GM13976 (cell line): ENCODE measurements around the gene ZNF417.

Experiments
- DNase-seq: peaks from one replicate; pipeline ENCODE4 v3.0.0; 2012; ENCODE audit warnings: low spot score
- CTCF ChIP-seq: IDR thresholded peaks from 2 replicates; pipeline ENCODE4 v1.5.1; 2012; ENCODE audit warnings: borderline replicate concordance, mild to moderate bottlenecking; ENCODE audit not compliant: insufficient read depth; ENCODE audit errors: extremely low read depth, missing control alignments, control extremely low read depth
- in situ Hi-C: fragments of 300-500 bp; cut with MboI; formaldehyde crosslinking; loops from one replicate; pipeline ENCODE4 v1.12.0; 2022; ENCODE audit warnings: low sequenced_read_pairs, mixed read lengths, inconsistent platforms; ENCODE audit not compliant: unreplicated experiment

The ZNF417 gene

GRCh38 chr19:57947419-57948134, 31.2 kb upstream of the ZNF417 start, which contains the start of gene ZNF256:
TSS of gene ZNF256 (minus strand) at chr19:57947706. CDS start at chr19:57947474, 232 bp downstream.
- in situ Hi-C loops: no loop called here
- TF ChIP-seq CTCF: peak; percentile 33
- DNase-seq: peak; percentile 95

GRCh38 chr19:57947088-57947418, 30.7 kb upstream of the ZNF417 start:
- in situ Hi-C loops: no loop called here
- no peak for DNase-seq
- TF ChIP-seq CTCF: no peak

GRCh38 chr19:57946316-57946715, 29.9 kb upstream of the ZNF417 start:
- no peak for DNase-seq
- no peak for TF ChIP-seq CTCF
- in situ Hi-C loops: no loop called here

GRCh38 chr19:57941593-57941992, 25.2 kb upstream of the ZNF417 start:
- in situ Hi-C loops: no loop called here
- TF ChIP-seq CTCF: no peak
- DNase-seq: no peak

GRCh38 chr19:57935731-57936130, 19.3 kb upstream of the ZNF417 start:
- DNase-seq: no peak
- in situ Hi-C loops: no loop called here
- TF ChIP-seq CTCF: no peak

- in situ Hi-C loops: no loop called here
- DNase-seq: peak; percentile 49
Measured at GRCh38 chr19:57934820-57935665, 18.7 kb upstream of the ZNF417 start, which contains the start of gene ZNF418. TSS of gene ZNF418 (minus strand) at chr19:57935402. CDS start at chr19:57933822, 1,580 bp downstream.

More at GRCh38 chr19:57934820-57935665, 18.7 kb upstream of the ZNF417 start, which contains the start of gene ZNF418:
- TF ChIP-seq CTCF: no peak
